ENCODE results near the gene OTUB2.

DNA sequence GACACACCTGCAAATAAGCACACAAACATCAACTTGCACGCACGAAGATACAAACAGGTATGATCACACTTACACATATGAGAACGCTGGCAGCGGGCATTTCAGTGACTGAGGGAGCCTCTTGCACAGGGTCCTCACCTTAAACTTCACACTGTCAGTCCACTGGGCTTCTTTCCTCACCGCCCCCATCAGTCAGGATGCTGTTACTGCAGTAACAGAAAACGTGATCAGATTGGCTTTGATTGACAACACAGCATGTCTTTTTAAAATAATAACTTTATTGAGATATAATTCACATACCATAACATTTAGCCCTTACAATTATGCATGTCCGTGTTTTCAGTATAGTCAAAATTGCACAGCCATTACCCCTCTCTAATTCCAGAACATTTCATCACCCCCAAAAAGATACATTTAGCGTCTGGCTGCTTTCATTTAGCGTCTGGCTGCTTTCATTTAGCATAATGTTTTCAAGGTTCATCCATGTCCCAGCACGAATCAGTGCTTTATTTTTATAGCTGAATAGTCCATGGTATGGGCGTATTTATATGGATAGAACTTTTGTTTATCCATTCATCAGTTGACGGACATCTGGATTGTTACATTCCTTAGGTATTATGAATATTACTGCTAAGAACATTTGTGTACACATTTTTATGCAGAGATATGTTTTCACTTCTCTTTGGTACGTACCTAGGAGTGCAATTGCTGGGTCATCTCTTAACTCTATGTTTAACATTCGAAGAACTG lies 20.6 kb upstream of the OTUB2 start:
- TF ChIP-seq EP300 (IDR thresholded peaks at IDR 0.05; ENCODE audit: borderline replicate concordance in 1 of 2, low read depth in 1 of 2, low read length in 1 of 2) = no peak
- TF ChIP-seq, protein P1, sequence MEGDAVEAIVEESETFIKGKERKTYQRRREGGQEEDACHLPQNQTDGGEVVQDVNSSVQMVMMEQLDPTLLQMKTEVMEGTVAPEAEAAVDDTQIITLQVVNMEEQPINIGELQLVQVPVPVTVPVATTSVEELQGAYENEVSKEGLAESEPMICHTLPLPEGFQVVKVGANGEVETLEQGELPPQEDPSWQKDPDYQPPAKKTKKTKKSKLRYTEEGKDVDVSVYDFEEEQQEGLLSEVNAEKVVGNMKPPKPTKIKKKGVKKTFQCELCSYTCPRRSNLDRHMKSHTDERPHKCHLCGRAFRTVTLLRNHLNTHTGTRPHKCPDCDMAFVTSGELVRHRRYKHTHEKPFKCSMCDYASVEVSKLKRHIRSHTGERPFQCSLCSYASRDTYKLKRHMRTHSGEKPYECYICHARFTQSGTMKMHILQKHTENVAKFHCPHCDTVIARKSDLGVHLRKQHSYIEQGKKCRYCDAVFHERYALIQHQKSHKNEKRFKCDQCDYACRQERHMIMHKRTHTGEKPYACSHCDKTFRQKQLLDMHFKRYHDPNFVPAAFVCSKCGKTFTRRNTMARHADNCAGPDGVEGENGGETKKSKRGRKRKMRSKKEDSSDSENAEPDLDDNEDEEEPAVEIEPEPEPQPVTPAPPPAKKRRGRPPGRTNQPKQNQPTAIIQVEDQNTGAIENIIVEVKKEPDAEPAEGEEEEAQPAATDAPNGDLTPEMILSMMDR (IDR thresholded peaks at IDR 0.05) = peak; percentile 50
- TF ChIP-seq SMC3 (IDR thresholded peaks at IDR 0.05; ENCODE audit: low read depth, low read length) = no peak
- TF ChIP-seq, protein P2, sequence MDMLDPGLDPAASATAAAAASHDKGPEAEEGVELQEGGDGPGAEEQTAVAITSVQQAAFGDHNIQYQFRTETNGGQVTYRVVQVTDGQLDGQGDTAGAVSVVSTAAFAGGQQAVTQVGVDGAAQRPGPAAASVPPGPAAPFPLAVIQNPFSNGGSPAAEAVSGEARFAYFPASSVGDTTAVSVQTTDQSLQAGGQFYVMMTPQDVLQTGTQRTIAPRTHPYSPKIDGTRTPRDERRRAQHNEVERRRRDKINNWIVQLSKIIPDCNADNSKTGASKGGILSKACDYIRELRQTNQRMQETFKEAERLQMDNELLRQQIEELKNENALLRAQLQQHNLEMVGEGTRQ (IDR thresholded peaks at IDR 0.05; ENCODE audit: borderline replicate concordance, low read depth, low read length) = no peak
- no peak for TF ChIP-seq SIN3A (IDR thresholded peaks at IDR 0.05; ENCODE audit: borderline replicate concordance, low read depth, low read length)
